Measurements from ENCODE around the gene OR51M1.

The OR51M1 gene

GRCh38 chr11:5380740-5381342, 2.8 kb upstream of the OR51M1 start:
- H3K4me3 ChIP-seq (ENCODE audit: low read depth, low read length), result no peak overlapping the region
- DNase-seq (ENCODE audit: low read depth), result peak; percentile 24

- no peak for DNase-seq (ENCODE audit: low read depth)
- H3K4me3 ChIP-seq (ENCODE audit: low read depth, low read length), result no peak overlapping the region
These were observed 723 bp downstream of the OR51M1 start for GRCh38 chr11:5384335-5384734.

- H3K4me3 ChIP-seq (ENCODE audit: low read depth, low read length), result no peak overlapping the region
- no peak for DNase-seq (ENCODE audit: low read depth)
These were observed 6.6 kb downstream of the OR51M1 start for GRCh38 chr11:5390210-5390609.

GRCh38 chr11:5394091-5394490, 10.5 kb downstream of the OR51M1 start:
- H3K4me3 ChIP-seq (ENCODE audit: low read depth, low read length), result no peak overlapping the region
- DNase-seq (ENCODE audit: low read depth), result no peak

- no peak for DNase-seq (ENCODE audit: low read depth)
- H3K4me3 ChIP-seq (ENCODE audit: low read depth, low read length), result no peak overlapping the region
These were observed 15.3 kb downstream of the OR51M1 start for GRCh38 chr11:5398936-5399335.

GRCh38 chr11:5405173-5405572, 21.6 kb downstream of the OR51M1 start:
- no peak for DNase-seq (ENCODE audit: low read depth)
- H3K4me3 ChIP-seq (ENCODE audit: low read depth, low read length), result no peak overlapping the region

GRCh38 chr11:5420993-5421392, 37.4 kb downstream of the OR51M1 start:
- DNase-seq (ENCODE audit: low read depth), result no peak
- no peak overlapping the region for H3K4me3 ChIP-seq (ENCODE audit: low read depth, low read length)

GRCh38 chr11:5421811-5422210, 38.2 kb downstream of the OR51M1 start, which contains the start of gene OR51Q1:
OR51Q1 (plus strand) TSS chr11:5422111; CDS start chr11:5422201, 90 bp downstream.
- no peak for DNase-seq (ENCODE audit: low read depth)
- H3K4me3 ChIP-seq (ENCODE audit: low read depth, low read length), result no peak within 1 kb of the TSS

- no peak overlapping the region for H3K4me3 ChIP-seq (ENCODE audit: low read depth, low read length)
- no peak for DNase-seq (ENCODE audit: low read depth)
These were observed 39.5 kb downstream of the OR51M1 start for GRCh38 chr11:5423131-5423530.

GRCh38 chr11:5441414-5441813, 57.8 kb downstream of the OR51M1 start, which contains the start of gene OR51I1:
OR51I1 (minus strand) TSS chr11:5441514; CDS start chr11:5441514, 0 bp downstream.
- DNase-seq (ENCODE audit: low read depth), result no peak
- H3K4me3 ChIP-seq (ENCODE audit: low read depth, low read length), result no peak within 1 kb of the TSS
